Measurements from ENCODE around the gene BCL10.

BCL10 gene

GRCh38 chr1:85276978-85277639, 677 bp upstream of the BCL10 start (continued):
- TF ChIP-seq ZNF398 (tag by site-specific recombination; IDR thresholded peaks at IDR 0.05) (peak; percentile 20; the same call in 1 of the 2 replicates), ZNF16 (tag by site-specific recombination; IDR thresholded peaks at IDR 0.05; ENCODE audit: low read depth) (no peak), ZFHX2 (tag by site-specific recombination; conservative IDR thresholded peaks at IDR 0.05) (no peak), WT1 (tag by site-specific recombination; IDR thresholded peaks at IDR 0.05) (peak; percentile 62), ZNF24 (tag by site-specific recombination; IDR thresholded peaks at IDR 0.05) (peak; percentile 29; the same call in 1 of the 2 replicates), ZNF18 (tag by site-specific recombination; IDR thresholded peaks at IDR 0.05) (no peak), ZNF223 (tag by site-specific recombination; IDR thresholded peaks at IDR 0.05) (no peak), ZNF239 (tag by site-specific recombination; IDR thresholded peaks at IDR 0.05) (peak; percentile 1; the same call in 1 of the 2 replicates), ZNF664 (tag by site-specific recombination; IDR thresholded peaks at IDR 0.05) (peak; percentile 94), ZNF692 (tag by site-specific recombination; IDR thresholded peaks at IDR 0.05) (peak; percentile 3; the same call in 1 of the 2 replicates), ZNF335 (tag by site-specific recombination; conservative IDR thresholded peaks at IDR 0.05) (peak; percentile 84), KLF7 (tag by site-specific recombination; IDR thresholded peaks at IDR 0.05; ENCODE audit: borderline replicate concordance) (peak; percentile 45; the same call in 1 of the 2 replicates), PRDM10 (tag by site-specific recombination; IDR thresholded peaks at IDR 0.05) (peak; percentile 74; the same call in 1 of the 2 replicates), ZNF362 (tag by site-specific recombination; IDR thresholded peaks at IDR 0.05) (0 out of 2 replicates have a peak, but pooled peaks have one; percentile 26)

- Histone ChIP-seq H3K36me3 (ENCODE audit: control insufficient read depth in 2 of 2, insufficient read depth in 1 of 2, low read length in 2 of 2) (peaks cover under 1 to 17% of the 10 kb centered on the region in 2 experiments; a peak in 1 of 3 replicates), H3K27ac (ENCODE audit: extremely low read depth, low read depth, low read length) (peak overlapping the region; percentile 91), H3K4me3 (ENCODE audit: low read depth, low read length) (peak overlapping the region; percentile 89), H3K4me1 (ENCODE audit: control insufficient read depth, insufficient read depth, low read length) (peaks cover 8% of the 10 kb centered on the region), H3K9me3 (ENCODE audit: control insufficient read depth, insufficient read depth, low read depth, low read length) (no peaks in the 10 kb centered on the region)
- ChIA-PET CTCF (interaction anchor here (0.6 to 3.0 kb wide), 6 partner anchors 16 to 1214 kb away, joined by 3 to 31 read pairs (median 4); partner anchors contain the start of gene C1orf52), POLR2A (interaction anchor here (0.8 to 2.7 kb wide), 16 partner anchors 7 to 432 kb away, joined by 3 to 30 read pairs (median 4); partner anchors contain the start of genes C1orf52, CCN1, MCOLN2 and MCOLN3)
- TF ChIP-seq ZNF580 (tag by site-specific recombination; IDR thresholded peaks at IDR 0.05) (no peak), ZNF146 (tag by site-specific recombination; IDR thresholded peaks at IDR 0.05) (no peak), PRDM6 (tag by site-specific recombination; IDR thresholded peaks at IDR 0.05) (no peak), CTCF (tag by site-specific recombination; IDR thresholded peaks at IDR 0.05) (no peak), ZNF670 (tag by site-specific recombination; IDR thresholded peaks at IDR 0.05; ENCODE audit: low read depth) (no peak)
These were observed 674 bp downstream of the BCL10 start for GRCh38 chr1:85275701-85276214.
